SK-N-MC (cell line): ENCODE results near the gene ARL3.

Experiments used
- EZH2 ChIP-seq: fragments of 200-600 bp; sonication (generic); IDR thresholded peaks from one replicate; pipeline ENCODE4 v1.6.1; 2017; ENCODE audit warnings: antibody characterized with exemption
- FOXP2 ChIP-seq: optimal IDR thresholded peaks from 2 replicates; pipeline ENCODE3; 2011; ENCODE audit warnings: mild to moderate bottlenecking, moderate library complexity; ENCODE audit not compliant: insufficient read depth; ENCODE audit errors: extremely low read length, control extremely low read depth
- POLR2AphosphoS5 ChIP-seq: IDR thresholded peaks from 2 replicates; pipeline ENCODE4 v1.6.1; 2012; ENCODE audit warnings: mild to moderate bottlenecking, low read depth, low read length, borderline replicate concordance

GRCh38 chr10:102681696-102682095 is 32.5 kb downstream of the ARL3 start:
- TF ChIP-seq POLR2AphosphoS5: no peak
- no peak for TF ChIP-seq EZH2
- TF ChIP-seq FOXP2: no peak
